SK-N-SH treated with all-trans-retinoic acid at 6 μM for 48 hours (cell line): ENCODE measurements around the gene CFAP44.
"Not testable (repeated sequence)": the region's sequence is repeated elsewhere in the genome, so short reads cannot be mapped to it uniquely, and the experiment has no call there.

Experiments
- ATAC-seq: fragments of 200-7000 bp; cut with Tn5 transposase; 3 replicates; pipeline ENCODE4 v1.9.1; 2020; ENCODE audit warnings: mild to moderate bottlenecking, moderate library complexity
- ARNTL ChIP-seq: fragments of 450-650 bp; formaldehyde crosslinking; IDR thresholded peaks from 2 replicates; pipeline ENCODE4 v1.5.0; 2020; ENCODE audit warnings: low read depth, mild to moderate bottlenecking, moderate library complexity, borderline replicate concordance
- BACH2 ChIP-seq: fragments of 250-450 bp; sonication (Bioruptor Pico); IDR thresholded peaks from 2 replicates; pipeline ENCODE4 v1.9.0; 2021; ENCODE audit warnings: mild to moderate bottlenecking, borderline replicate concordance
- CSDC2 ChIP-seq: fragments of 250-450 bp; sonication (Bioruptor Pico); IDR thresholded peaks from 2 replicates; pipeline ENCODE4 v1.5.0; 2020; ENCODE audit warnings: mild to moderate bottlenecking, moderate library complexity
- CSRNP3 ChIP-seq: fragments of 250-450 bp; sonication (Bioruptor Pico); IDR thresholded peaks from 2 replicates; pipeline ENCODE4 v1.5.1; 2021; ENCODE audit warnings: mild to moderate bottlenecking, moderate library complexity
- GLIS3 ChIP-seq: fragments of 250-450 bp; sonication (Bioruptor Pico); IDR thresholded peaks from 2 replicates; pipeline ENCODE4 v1.5.0; 2020; ENCODE audit warnings: mild to moderate bottlenecking, moderate library complexity
- ISL1 ChIP-seq: fragments of 250-450 bp; sonication (Bioruptor Pico); IDR thresholded peaks from 2 replicates; pipeline ENCODE4 v2.1.2; 2022; ENCODE audit warnings: mild to moderate bottlenecking, moderate library complexity
- OSR1 ChIP-seq: fragments of 250-450 bp; sonication (Bioruptor Pico); IDR thresholded peaks from 2 replicates; pipeline ENCODE4 v1.8.0; 2022; ENCODE audit warnings: moderate library complexity, mild to moderate bottlenecking, inconsistent platforms
- PATZ1 ChIP-seq: fragments of 250-450 bp; sonication (Bioruptor Pico); IDR thresholded peaks from 2 replicates; pipeline ENCODE4 v1.8.0; 2020; ENCODE audit warnings: mild to moderate bottlenecking, moderate library complexity, borderline replicate concordance
- PPARA ChIP-seq: fragments of 250-450 bp; sonication (Bioruptor Pico); IDR thresholded peaks from 2 replicates; pipeline ENCODE4 v1.5.0; 2020; ENCODE audit warnings: mild to moderate bottlenecking, borderline replicate concordance
- RARB ChIP-seq: fragments of 250-450 bp; sonication (Bioruptor Pico); IDR thresholded peaks from 2 replicates; pipeline ENCODE4 v1.8.0; 2021; ENCODE audit warnings: mild to moderate bottlenecking, moderate library complexity
- SNAI2 ChIP-seq: fragments of 250-450 bp; sonication (Bioruptor Pico); IDR thresholded peaks from 2 replicates; pipeline ENCODE4 v1.5.0; 2020; ENCODE audit warnings: mild to moderate bottlenecking, moderate library complexity
- TCF4 ChIP-seq: fragments of 250-450 bp; sonication (Bioruptor Pico); IDR thresholded peaks from 2 replicates; pipeline ENCODE4 v1.8.0; 2021; ENCODE audit warnings: mild to moderate bottlenecking, moderate library complexity, borderline replicate concordance
- TOX ChIP-seq: fragments of 250-450 bp; sonication (Bioruptor Pico); IDR thresholded peaks from 2 replicates; pipeline ENCODE4 v1.8.0; 2021; ENCODE audit warnings: mild to moderate bottlenecking, moderate library complexity, borderline replicate concordance
- ZFP3 ChIP-seq: fragments of 250-450 bp; sonication (Bioruptor Pico); IDR thresholded peaks from 2 replicates; pipeline ENCODE4 v1.5.0; 2020; ENCODE audit warnings: mild to moderate bottlenecking, moderate library complexity
- ZFP30 ChIP-seq: fragments of 450-650 bp; formaldehyde crosslinking; IDR thresholded peaks from 2 replicates; pipeline ENCODE4 v1.5.0; 2022; ENCODE audit warnings: mild to moderate bottlenecking, moderate library complexity
- ZNF565 ChIP-seq: fragments of 450-650 bp; formaldehyde crosslinking; conservative IDR thresholded peaks from 2 replicates; pipeline ENCODE4 v1.5.0; 2020; ENCODE audit warnings: low read depth, mild to moderate bottlenecking, moderate library complexity
- ZNF70 ChIP-seq: fragments of 450-650 bp; formaldehyde crosslinking; IDR thresholded peaks from 2 replicates; pipeline ENCODE4 v1.5.0; 2020; ENCODE audit warnings: mild to moderate bottlenecking, moderate library complexity
- ZNF8 ChIP-seq: fragments of 450-650 bp; formaldehyde crosslinking; IDR thresholded peaks from 2 replicates; pipeline ENCODE4 v1.5.0; 2020; ENCODE audit warnings: mild to moderate bottlenecking, moderate library complexity
- TF ChIP-seq, protein P1 (sequence below): fragments of 250-450 bp; sonication (Bioruptor Pico); IDR thresholded peaks from 2 replicates; pipeline ENCODE4 v1.8.0; 2021; ENCODE audit warnings: low read depth, mild to moderate bottlenecking, moderate library complexity, borderline replicate concordance
- TF ChIP-seq, protein P2 (sequence below): fragments of 250-450 bp; sonication (Bioruptor Pico); IDR thresholded peaks from 2 replicates; pipeline ENCODE4 v1.5.1; 2020; ENCODE audit warnings: low read depth, mild to moderate bottlenecking, moderate library complexity

Gene CFAP44

DNA sequence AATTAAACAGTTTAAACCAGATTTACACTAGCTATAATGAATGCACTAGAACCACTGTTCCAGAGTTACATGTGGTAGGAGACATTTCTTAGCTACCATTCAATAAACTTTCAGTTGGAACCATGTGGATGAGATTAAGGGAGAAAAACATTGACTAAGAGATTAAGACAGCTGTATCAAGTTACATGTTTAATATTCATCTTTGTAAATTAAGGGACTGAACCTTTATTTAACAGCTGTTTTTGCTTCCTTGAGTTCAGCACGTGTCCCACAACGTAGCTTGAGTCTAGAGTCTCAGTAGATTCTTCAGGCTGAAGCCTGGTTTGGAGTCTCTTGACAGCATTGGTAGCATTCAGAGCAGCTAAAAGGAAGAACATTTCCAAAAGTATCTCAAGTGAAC lies 27.2 kb upstream of the CFAP44 start:
- ATAC-seq: no peak
- no peak for TF ChIP-seq PPARA (CRISPR knock-in tag)
- no peak for TF ChIP-seq OSR1 (CRISPR knock-in tag)
- no peak for TF ChIP-seq GLIS3 (CRISPR knock-in tag)
- TF ChIP-seq TCF4 (CRISPR knock-in tag): no peak
- no peak for TF ChIP-seq BACH2 (CRISPR knock-in tag)
- TF ChIP-seq ZFP30 (CRISPR knock-in tag): no peak
- TF ChIP-seq ZNF565 (CRISPR knock-in tag): no peak
- TF ChIP-seq, protein P1, sequence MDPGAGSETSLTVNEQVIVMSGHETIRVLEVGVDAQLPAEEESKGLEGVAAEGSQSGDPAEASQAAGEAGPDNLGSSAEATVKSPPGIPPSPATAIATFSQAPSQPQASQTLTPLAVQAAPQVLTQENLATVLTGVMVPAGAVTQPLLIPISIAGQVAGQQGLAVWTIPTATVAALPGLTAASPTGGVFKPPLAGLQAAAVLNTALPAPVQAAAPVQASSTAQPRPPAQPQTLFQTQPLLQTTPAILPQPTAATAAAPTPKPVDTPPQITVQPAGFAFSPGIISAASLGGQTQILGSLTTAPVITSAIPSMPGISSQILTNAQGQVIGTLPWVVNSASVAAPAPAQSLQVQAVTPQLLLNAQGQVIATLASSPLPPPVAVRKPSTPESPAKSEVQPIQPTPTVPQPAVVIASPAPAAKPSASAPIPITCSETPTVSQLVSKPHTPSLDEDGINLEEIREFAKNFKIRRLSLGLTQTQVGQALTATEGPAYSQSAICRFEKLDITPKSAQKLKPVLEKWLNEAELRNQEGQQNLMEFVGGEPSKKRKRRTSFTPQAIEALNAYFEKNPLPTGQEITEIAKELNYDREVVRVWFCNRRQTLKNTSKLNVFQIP (CRISPR knock-in tag): no peak
- TF ChIP-seq ARNTL (CRISPR knock-in tag): no peak
- TF ChIP-seq CSRNP3 (CRISPR knock-in tag): no peak
- TF ChIP-seq TOX (CRISPR knock-in tag): no peak
- TF ChIP-seq CSDC2 (CRISPR knock-in tag): no peak
- no peak for TF ChIP-seq RARB (CRISPR knock-in tag)
- no peak for TF ChIP-seq SNAI2 (CRISPR knock-in tag)
- no peak for TF ChIP-seq ZNF8 (CRISPR knock-in tag)
- no peak for TF ChIP-seq PATZ1 (CRISPR knock-in tag)
- TF ChIP-seq ISL1 (CRISPR knock-in tag): no peak
- TF ChIP-seq ZFP3 (CRISPR knock-in tag): no peak

- no peak for TF ChIP-seq GLIS3 (CRISPR knock-in tag)
- TF ChIP-seq, protein P2, sequence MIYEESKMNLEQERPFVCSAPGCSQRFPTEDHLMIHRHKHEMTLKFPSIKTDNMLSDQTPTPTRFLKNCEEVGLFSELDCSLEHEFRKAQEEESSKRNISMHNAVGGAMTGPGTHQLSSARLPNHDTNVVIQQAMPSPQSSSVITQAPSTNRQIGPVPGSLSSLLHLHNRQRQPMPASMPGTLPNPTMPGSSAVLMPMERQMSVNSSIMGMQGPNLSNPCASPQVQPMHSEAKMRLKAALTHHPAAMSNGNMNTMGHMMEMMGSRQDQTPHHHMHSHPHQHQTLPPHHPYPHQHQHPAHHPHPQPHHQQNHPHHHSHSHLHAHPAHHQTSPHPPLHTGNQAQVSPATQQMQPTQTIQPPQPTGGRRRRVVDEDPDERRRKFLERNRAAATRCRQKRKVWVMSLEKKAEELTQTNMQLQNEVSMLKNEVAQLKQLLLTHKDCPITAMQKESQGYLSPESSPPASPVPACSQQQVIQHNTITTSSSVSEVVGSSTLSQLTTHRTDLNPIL (CRISPR knock-in tag): no peak
- no peak for TF ChIP-seq PATZ1 (CRISPR knock-in tag)
- TF ChIP-seq, protein P1 (CRISPR knock-in tag): no peak
- TF ChIP-seq ZNF565 (CRISPR knock-in tag): no peak
- no peak for TF ChIP-seq BACH2 (CRISPR knock-in tag)
- TF ChIP-seq ZNF70 (CRISPR knock-in tag): no peak
- no peak for TF ChIP-seq SNAI2 (CRISPR knock-in tag)
- no peak for TF ChIP-seq RARB (CRISPR knock-in tag)
- ATAC-seq: no peak
Measured at GRCh38 chr3:113461488-113461887, 20.2 kb upstream of the CFAP44 start.

DNA sequence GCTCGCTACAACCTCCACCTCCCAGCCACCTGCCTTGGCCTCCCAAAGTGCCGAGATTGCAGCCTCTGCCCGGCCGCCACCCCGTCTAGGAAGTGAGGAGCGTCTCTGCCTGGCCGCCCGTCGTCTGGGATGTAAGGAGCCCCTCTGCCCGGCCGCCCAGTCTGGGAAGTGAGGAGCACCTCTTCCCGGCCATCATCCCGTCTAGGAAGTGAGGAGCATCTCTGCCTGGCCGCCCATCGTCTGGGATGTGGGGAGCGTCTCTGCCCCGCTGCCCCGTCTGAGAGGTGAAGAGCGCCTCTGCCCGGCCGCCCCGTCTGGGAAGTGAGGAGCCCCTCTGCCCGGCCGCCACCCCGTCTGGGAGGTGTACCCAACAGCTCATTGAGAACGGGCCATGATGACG lies 17.3 kb upstream of the CFAP44 start:
- ATAC-seq: not testable (repeated sequence)
